ENCODE measurements around the gene UNC80. TPM values are rescaled to one million over a fixed set of nuclear protein-coding genes. Genes with fewer than 3 reads are reported as not detected.

UNC80 gene
- total RNA-seq, 4 donors from 2014 or later, result under 0.01 to 0.17 (median 0.09) TPM

GRCh38 chr2:209840434-209840833, 68.8 kb downstream of the UNC80 start:
- Histone ChIP-seq H3K4me3 (no peak overlapping the region), H3K36me3 (no peaks in the 10 kb centered on the region), H3K4me1 (no peaks in the 10 kb centered on the region), H3K27me3 (no peaks in the 10 kb centered on the region), H3K27ac (replicated peaks in 1 of 4) (no peak overlapping the region), H3K9me3 (no peaks in the 10 kb centered on the region)
- intact Hi-C loops (cut with DNase I), result no loop called here
- no peak for DNase-seq (ENCODE audit: extremely low spot score)
- WGBS, result 46% methylated on average over 3 of the region's 3 CpGs
- TF ChIP-seq POLR2AphosphoS5 (IDR thresholded peaks at IDR 0.05) (no peak), CTCF (IDR thresholded peaks at IDR 0.05) (no peak), POLR2A (IDR thresholded peaks at IDR 0.05; ENCODE audit: low read depth) (no peak), EP300 (IDR thresholded peaks at IDR 0.05) (no peak)

GRCh38 chr2:209845666-209846065, 74.0 kb downstream of the UNC80 start:
- DNase-seq (ENCODE audit: extremely low spot score), result no peak
- 87% methylated on average over 2 of the region's 2 CpGs for WGBS
- H3K4me3 ChIP-seq, result no peak overlapping the region
- H3K4me1 ChIP-seq, result no peaks in the 10 kb centered on the region
- no peaks in the 10 kb centered on the region for H3K36me3 ChIP-seq
- intact Hi-C loops (cut with DNase I), result no loop called here
- TF ChIP-seq CTCF (IDR thresholded peaks at IDR 0.05), result no peak
- TF ChIP-seq POLR2A (IDR thresholded peaks at IDR 0.05; ENCODE audit: low read depth), result no peak
- no peaks in the 10 kb centered on the region for H3K9me3 ChIP-seq
- H3K27me3 ChIP-seq, result no peaks in the 10 kb centered on the region
- H3K27ac ChIP-seq (replicated peaks in 1 of 4), result no peak overlapping the region

- Histone ChIP-seq H3K27ac (replicated peaks in 1 of 4) (no peak overlapping the region), H3K9me3 (no peaks in the 10 kb centered on the region), H3K27me3 (peaks cover 0 to 6% (median 0%) of the 10 kb centered on the region in 4 donors), H3K4me3 (no peak overlapping the region), H3K36me3 (no peaks in the 10 kb centered on the region), H3K4me1 (no peaks in the 10 kb centered on the region)
- intact Hi-C loops (cut with DNase I), result no loop called here
- 67% methylated on average over 18 of the region's 18 CpGs for WGBS
- no peak for TF ChIP-seq POLR2A (IDR thresholded peaks at IDR 0.05; ENCODE audit: low read depth)
- no peak for TF ChIP-seq EP300 (IDR thresholded peaks at IDR 0.05)
- TF ChIP-seq CTCF (IDR thresholded peaks at IDR 0.05), result no peak
- TF ChIP-seq POLR2AphosphoS5 (IDR thresholded peaks at IDR 0.05), result no peak
- DNase-seq (ENCODE audit: extremely low spot score), result no peak
Observed at GRCh38 chr2:209864716-209865295, 93.2 kb downstream of the UNC80 start.

GRCh38 chr2:209868271-209868994, 96.8 kb downstream of the UNC80 start:
- H3K9me3 ChIP-seq, result no peaks in the 10 kb centered on the region
- H3K4me1 ChIP-seq, result no peaks in the 10 kb centered on the region
- H3K27me3 ChIP-seq, result peaks cover 0 to 6% (median 0%) of the 10 kb centered on the region in 4 donors
- no peak overlapping the region for H3K27ac ChIP-seq (replicated peaks in 1 of 4)
- H3K36me3 ChIP-seq, result no peaks in the 10 kb centered on the region
- intact Hi-C loops (cut with DNase I), result no loop called here
- no peak for DNase-seq (ENCODE audit: extremely low spot score)
- WGBS, result 86% methylated on average over 6 of the region's 6 CpGs
- no peak for TF ChIP-seq EP300 (IDR thresholded peaks at IDR 0.05)
- TF ChIP-seq POLR2AphosphoS5 (IDR thresholded peaks at IDR 0.05), result no peak
- no peak for TF ChIP-seq POLR2A (IDR thresholded peaks at IDR 0.05; ENCODE audit: low read depth)
- H3K4me3 ChIP-seq, result no peak overlapping the region

- intact Hi-C loops (cut with DNase I), result no loop called here
- Histone ChIP-seq H3K4me1 (no peaks in the 10 kb centered on the region), H3K27ac (replicated peaks in 1 of 4) (no peak overlapping the region), H3K4me3 (no peak overlapping the region), H3K9me3 (no peaks in the 10 kb centered on the region), H3K36me3 (no peaks in the 10 kb centered on the region), H3K27me3 (peaks cover 0 to 6% (median 0%) of the 10 kb centered on the region in 4 donors)
- no peak for DNase-seq (ENCODE audit: extremely low spot score)
- WGBS, result 63% methylated on average over 2 of the region's 2 CpGs
- TF ChIP-seq CTCF (IDR thresholded peaks at IDR 0.05) (no peak), POLR2A (IDR thresholded peaks at IDR 0.05; ENCODE audit: low read depth) (no peak), POLR2AphosphoS5 (IDR thresholded peaks at IDR 0.05) (no peak), EP300 (IDR thresholded peaks at IDR 0.05) (no peak)
Observed at GRCh38 chr2:209870067-209870466, 98.4 kb downstream of the UNC80 start.
